HG02852 (cell line): ENCODE results near the gene TP73.
A peak's percentile ranks its signal among the peaks of the same experiment; 100 is the strongest.

Source experiments
- ATAC-seq: cut with Tn5 transposase; IDR thresholded peaks from one replicate; pipeline ENCODE4 v1.9.1; 2021; ENCODE audit warnings: mild to moderate bottlenecking, moderate library complexity; ENCODE audit not compliant: unreplicated experiment

The TP73 gene

GRCh38 chr1:3633344-3634058, 18.8 kb upstream of the TP73 start:
- ATAC-seq, result no peak

DNA sequence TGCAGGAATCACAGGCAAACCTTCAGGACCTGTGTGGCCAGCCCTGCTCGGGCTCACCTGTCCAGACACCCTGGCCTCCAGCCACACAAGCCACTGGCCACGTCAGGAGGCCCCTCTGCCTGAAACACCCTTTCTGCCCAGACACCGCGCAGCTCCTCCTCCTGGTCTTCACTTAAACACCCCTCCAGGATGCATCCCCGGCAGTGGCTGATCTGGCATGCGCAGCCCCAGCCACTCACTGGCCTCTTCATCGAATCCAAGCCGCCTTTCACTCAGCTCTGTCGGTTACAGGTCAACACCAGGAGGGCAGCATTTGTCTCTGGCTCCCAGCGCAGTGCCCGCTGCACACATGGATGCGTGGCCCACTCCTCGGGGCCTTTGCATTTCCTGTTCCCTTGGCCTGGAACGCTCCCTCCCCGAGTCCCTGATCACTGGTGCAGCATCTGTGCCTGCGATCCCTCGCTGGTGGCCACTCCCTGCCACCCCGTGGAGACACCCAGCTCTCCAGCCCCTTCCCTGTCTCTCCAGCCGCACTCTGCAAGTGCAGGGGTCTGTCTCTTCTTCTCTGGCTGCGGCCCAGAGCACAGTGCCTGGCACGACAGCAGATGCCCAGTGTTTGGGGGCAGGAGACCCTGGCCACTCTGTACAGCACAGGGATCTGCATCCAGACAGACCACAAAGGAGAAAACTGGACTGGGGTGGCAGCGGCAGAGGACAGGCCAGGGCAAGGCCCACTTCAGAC, 18.1 kb upstream of the TP73 start:
- no peak for ATAC-seq

GRCh38 chr1:3636080-3636479, 16.2 kb upstream of the TP73 start:
- no peak for ATAC-seq

- ATAC-seq, result no peak
Measured at GRCh38 chr1:3636531-3636930, 15.8 kb upstream of the TP73 start.

- no peak for ATAC-seq
Measured at GRCh38 chr1:3638027-3638426, 14.3 kb upstream of the TP73 start.

DNA sequence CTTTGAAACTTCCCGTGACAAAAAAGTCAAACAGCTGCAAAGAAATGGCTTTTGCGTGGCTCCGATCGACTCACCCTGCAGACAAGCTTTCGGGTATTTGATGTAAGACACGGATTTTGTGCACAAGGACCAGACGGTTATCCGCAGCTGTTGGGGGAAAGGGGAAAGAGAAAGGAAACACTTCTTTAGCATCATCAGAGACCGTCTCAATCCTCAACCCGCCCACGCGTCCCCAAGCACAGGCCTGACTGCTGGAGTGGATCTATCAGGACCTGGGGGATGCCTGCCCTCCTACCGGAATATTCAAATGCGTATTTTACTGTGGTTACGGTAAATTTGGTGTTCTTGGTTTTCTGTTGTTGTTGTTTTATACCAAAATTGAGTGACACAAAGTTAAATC, 13.6 kb upstream of the TP73 start:
- no peak for ATAC-seq

DNA sequence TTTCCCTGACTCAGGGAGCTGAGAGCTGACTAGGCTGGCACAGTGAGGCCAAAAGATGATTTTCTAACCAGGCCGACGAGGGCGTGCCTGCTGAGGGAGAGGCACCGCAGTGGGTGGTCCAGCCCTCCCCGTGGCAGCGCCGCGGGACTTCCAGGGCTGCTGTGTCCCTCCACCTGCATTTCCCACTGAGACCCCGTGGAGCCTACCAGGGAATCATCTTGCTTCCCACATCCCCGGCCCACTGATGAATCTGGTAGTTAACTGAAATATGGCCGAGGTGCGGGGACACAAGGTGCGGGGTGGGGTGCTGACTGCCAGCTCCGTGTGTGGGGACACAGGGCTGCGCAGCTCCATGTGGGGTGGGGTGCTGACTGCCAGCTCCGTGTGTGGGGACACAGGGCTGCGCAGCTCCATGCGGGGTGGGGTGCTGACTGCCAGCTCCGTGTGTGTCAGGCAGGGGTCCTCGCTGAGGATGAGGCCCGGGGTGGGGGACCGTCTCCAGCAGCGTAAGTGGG, 12.9 kb upstream of the TP73 start:
- ATAC-seq, result no peak

DNA sequence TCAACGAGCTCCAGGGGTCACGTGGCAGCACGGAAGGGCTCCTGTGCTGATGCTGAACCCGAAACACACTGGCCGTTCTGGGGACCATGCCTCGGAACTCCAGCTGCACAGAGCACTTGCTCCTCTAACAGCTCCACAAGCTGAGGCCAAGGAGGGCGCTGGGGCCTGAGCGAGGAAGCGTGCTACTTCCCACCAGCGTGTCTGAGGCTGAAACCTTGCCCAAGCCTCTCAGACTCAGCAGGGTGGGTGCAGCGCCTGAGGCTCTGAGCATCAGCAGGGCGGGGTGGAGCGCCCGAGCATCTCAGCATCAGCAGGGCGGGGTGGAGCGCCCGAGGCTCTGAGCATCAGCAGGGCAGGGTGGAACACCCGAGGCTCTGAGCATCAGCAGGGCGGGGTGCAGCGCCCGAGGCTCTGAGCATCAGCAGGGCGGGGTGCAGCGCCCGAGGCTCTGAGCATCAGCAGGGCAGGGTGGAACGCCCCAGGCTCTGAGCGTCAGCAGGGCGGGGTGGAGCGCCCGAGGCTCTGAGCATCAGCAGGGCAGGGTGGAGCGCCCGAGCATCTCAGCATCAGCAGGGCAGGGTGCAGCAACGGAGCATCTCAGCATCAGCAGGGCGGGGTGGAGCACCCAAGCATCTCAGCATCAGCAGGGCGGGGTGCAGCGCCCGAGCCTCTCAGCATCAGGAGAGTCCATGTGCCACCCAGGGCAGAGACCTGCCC, 12.0 kb upstream of the TP73 start:
- no peak for ATAC-seq

DNA sequence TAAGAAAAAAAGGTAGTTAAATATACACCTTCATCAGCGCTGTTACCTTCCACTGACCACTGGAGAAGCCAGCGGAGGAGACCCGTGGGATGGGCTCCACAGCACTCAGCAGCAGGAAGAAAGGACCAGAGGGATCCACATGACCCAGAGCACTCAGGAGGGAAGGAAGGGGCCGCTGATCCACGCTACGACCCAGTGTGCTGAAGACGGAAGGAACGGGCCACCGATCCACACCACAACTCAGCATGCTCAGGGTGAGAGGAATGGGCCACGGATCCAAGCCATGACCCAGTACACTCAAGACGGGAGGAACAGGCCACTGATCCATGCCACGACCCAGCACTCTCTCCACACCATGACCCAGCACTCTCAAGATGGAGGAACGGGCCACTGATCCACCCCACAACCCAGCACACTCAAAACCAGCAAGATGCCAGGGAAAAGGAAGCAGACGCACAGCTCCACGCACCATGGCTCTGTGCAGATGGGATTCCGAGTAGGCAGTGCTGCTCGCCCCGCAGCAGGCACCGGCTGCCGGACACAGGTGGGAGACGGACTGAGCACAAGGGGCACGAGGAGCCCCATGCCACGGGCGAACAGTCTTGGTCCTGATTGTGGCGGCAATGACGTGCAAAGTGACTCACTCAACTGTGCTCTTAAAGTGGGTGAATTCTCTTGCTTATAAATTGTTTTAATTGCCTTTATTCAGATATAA, 11.1 kb upstream of the TP73 start:
- ATAC-seq, result no peak

GRCh38 chr1:3641816-3642215, 10.5 kb upstream of the TP73 start:
- no peak for ATAC-seq

- ATAC-seq, result no peak
Measured at GRCh38 chr1:3642919-3643675, 9.2 kb upstream of the TP73 start.

GRCh38 chr1:3644273-3644672, 8.0 kb upstream of the TP73 start:
- ATAC-seq, result no peak

- no peak for ATAC-seq
Measured at GRCh38 chr1:3645247-3645646, 7.1 kb upstream of the TP73 start.

DNA sequence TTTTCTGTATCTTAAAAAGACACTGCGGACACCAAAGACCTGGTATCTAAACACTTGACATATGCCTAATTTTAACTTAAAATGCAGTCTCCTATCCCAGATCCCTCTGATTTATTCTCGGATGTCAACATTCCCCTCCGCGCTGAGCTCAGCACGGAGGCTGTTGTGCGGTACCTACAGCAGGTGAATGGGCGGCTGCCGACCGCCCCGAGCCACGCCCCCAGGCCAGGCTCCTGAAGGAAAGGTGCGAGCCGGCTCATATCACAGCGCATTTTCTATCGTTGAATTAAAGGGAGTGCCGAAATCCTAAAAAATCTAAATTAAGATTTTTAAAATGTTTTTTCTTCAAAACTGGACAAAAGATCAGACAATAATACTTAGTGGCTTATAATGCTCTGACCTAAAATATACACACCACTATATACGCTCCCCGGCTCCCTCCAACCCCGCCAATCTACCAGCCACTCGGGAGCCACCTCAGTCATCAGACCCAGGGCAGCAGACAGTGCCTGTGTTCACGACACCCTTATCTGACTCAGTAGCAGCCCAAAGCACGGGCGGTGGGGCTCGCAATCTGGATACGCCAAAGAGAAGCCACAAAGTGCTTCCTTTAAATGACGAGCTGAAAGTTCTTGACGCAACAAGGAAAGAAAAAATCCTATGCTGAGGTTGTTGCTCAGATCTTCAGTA, 6.5 kb upstream of the TP73 start:
- ATAC-seq, result no peak

GRCh38 chr1:3646596-3646995, 5.7 kb upstream of the TP73 start:
- no peak for ATAC-seq

DNA sequence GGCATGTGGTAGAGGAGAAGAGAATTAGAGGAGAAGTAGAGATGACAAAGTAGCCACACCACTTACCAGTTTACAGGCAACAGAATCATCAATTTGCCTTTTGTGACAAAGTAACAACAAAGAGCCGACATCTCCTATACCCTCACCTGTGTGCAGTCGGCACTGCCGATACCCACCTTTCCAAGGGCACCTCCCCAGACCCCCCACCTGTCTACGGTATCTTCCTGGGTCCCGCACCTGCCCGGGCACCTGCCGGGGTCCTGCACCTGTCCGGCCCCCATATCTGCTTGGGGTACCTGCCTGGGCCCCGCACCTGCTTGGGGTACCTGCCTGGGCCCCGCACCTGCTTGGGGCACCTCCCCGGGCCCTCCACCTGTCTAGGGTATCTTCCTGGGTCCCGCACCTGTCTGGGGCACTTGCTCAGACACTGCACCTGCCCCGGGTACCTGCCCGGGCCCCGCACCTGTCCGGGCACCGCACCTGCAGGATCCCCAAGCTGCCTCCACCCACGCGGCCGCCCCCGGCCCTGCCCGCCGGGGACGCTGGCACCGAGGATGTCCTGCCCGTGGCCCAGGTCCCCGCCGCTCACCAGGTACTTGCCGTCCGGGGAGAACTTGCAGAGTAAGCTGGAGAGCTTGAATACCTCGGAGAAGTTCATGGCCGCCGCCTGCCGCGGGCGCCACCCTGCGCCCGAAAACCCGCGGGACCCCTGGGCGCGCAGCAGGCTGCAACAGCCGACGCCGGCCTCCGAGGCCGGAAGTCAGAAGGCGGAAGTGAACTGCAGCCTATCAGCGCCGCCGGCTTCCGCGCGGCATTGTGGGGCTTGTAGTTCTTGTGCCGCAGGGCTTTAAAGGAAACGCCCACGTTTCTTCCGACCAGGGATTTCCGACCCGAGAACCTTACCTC, 2.7 kb upstream of the TP73 start, which contains the start of gene WRAP73:
TSS of gene WRAP73 (minus strand) at position 762 of the 906 bp plus-strand sequence. CDS start at position 658, 104 bp downstream.
- peak; percentile 83 for ATAC-seq

GRCh38 chr1:3650248-3651025, 1.9 kb upstream of the TP73 start:
- ATAC-seq, result no peak
